Raji (cell line): Measurements from ENCODE around the gene SNX5.

Experiments
- POLR2A ChIP-seq: IDR thresholded peaks from 2 replicates; pipeline ENCODE4 v1.6.1; 2011; ENCODE audit warnings: low read depth, low read length, control low read depth; ENCODE audit not compliant: insufficient read depth

The SNX5 gene

DNA sequence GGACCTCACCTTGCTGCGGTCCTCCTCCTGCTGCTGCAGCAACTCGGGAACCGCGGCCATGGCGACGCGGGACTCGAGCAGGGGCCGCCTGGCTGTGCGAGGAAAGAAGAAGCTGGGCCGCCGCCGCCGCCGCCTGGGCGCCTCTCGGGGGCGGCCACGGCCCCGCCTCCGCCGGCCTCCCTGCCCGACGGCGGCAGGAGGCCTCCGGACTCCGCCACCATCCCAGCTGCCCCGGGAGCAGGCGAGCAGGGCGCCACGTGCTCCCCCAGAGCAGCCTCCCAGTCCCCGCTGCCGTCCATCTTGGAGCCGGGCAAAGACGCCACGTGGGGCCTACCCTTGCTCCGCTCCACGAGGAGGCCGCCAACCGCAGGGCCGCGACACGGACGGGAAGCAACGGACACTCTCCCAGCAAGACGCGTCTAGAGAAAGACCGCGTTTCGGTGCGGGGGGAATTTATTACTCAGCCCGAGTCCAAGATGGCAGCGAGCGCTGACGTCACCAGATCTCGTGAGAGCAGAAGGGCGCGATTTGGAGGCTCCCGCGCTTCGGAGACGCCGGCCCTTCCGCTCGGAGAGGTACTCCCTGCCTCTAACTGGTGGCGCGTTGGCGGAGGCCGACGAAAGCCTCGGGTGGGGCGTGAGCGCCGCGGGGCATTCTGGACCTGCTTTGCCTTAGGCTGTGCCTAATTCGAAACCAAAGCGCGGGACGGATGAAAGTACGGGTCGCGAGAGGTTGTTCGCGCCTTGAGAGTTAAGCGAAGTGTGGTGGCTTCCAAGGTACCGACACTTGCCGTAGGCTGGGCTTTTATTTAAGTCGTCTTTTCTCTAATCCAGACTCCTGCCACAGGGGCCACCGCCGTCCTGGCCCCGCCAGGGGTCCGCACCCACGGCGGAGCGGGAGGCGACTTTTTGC lies at the start of gene SNX5, which contains the start of gene MGME1:
Gene SNX5, minus strand, starts transcription at position 429 of the 912 bp plus-strand sequence. Its CDS starts 369 bp downstream, at position 60.
Gene MGME1, plus strand, starts transcription at position 653 of the 912 bp plus-strand sequence. CDS start 842 bp downstream, outside the sequence.
- peak; percentile 96 for TF ChIP-seq POLR2A

DNA sequence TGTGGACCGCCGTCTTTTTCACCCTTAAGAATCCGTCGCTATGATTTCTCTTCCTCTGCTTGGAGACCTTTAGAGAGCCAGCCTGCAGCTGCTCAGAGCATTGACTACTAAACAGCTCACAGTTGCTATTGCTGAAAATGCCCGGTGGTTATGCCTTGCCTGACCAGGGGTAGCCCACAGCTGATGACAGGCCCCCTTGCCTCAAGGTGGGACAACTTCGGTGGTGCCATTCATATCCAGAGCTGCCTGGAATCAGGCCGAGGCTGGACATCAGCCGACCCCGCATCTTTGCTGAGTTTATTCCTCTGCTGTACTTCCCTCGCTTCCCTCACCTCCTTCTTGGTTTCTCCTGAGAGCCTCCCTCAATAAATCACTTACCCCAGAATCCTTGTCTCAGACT lies 49.5 kb upstream of the SNX5 start:
- no peak for TF ChIP-seq POLR2A

DNA sequence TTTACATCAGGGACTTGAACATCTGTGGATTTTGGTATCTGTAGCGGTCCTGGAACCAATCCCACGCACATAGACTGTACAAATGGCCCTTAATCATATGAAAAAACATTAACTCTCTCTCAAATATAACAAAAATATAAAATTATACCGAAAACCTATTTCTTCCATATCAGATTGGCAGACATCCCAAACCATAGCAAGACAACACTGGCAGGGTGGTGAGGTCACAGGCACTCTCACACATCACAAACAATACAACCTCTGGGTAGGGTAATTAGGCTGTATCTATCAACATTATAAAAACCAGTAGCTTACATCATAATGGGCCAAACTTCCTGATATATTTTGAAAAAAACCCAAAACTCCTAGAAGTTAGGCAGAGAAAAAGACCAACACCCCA lies 48.2 kb upstream of the SNX5 start:
- no peak for TF ChIP-seq POLR2A

DNA sequence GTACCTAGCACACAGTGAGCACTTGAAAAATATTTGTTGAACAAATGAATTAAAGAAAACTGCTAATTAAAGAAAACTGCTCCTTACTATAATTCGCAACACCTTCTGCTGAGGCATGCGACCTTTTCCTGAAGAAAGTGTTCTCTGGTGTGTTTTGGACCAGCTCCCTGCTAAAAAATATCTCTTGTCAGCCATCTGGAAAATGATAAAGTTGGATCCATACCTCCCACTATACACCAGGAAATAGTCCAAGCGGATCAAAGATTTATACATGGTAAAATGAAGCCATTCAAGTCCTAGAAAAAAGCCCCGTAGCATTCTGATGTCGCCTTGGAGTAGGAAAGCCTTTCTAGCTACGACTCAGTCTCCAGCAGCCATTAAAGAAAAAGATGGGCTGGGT lies 45.8 kb upstream of the SNX5 start:
- TF ChIP-seq POLR2A, result no peak

DNA sequence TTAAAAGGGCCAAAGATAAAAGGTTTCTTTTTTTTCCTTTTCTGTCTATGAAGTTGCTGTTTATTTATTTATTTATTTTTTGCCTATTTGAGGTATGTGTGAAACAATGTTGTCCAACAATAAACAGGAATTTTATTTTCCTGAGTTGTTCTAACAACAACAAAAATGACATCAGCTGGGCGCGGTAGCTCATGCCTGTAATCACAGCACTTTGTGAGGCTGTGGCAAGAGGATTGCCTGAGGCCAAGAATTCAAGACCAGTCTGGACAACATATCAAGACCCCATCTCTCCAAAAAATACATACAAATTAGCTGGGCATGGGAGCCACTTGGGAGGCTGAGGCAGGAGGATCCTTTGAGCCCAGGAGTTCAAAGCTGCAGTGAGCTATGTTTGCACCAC lies 44.3 kb upstream of the SNX5 start:
- TF ChIP-seq POLR2A, result no peak

- no peak for TF ChIP-seq POLR2A
Observed at GRCh38 chr20:18011951-18012645, 43.5 kb upstream of the SNX5 start.

DNA sequence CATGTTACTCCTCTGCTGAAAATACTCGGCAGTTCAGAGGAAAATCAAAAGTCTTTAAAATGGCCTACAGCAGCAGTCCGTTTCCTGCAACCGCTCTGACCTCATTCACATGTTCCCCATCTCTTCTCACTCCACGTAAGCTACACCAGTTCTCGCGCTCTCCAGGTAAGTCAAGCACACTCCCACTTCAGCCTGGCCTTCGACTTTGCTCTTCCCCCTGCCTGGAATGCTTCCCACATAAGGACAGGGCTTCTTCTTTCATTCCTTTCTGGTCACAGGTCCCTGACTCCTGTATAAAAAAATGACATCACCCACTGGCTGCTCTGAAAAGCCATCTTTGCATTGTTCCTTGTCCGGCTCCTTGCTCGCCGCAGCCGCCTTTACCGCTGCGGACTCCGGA lies 42.9 kb upstream of the SNX5 start:
- TF ChIP-seq POLR2A, result no peak

- no peak for TF ChIP-seq POLR2A
Observed at GRCh38 chr20:18009116-18009515, 40.5 kb upstream of the SNX5 start.

DNA sequence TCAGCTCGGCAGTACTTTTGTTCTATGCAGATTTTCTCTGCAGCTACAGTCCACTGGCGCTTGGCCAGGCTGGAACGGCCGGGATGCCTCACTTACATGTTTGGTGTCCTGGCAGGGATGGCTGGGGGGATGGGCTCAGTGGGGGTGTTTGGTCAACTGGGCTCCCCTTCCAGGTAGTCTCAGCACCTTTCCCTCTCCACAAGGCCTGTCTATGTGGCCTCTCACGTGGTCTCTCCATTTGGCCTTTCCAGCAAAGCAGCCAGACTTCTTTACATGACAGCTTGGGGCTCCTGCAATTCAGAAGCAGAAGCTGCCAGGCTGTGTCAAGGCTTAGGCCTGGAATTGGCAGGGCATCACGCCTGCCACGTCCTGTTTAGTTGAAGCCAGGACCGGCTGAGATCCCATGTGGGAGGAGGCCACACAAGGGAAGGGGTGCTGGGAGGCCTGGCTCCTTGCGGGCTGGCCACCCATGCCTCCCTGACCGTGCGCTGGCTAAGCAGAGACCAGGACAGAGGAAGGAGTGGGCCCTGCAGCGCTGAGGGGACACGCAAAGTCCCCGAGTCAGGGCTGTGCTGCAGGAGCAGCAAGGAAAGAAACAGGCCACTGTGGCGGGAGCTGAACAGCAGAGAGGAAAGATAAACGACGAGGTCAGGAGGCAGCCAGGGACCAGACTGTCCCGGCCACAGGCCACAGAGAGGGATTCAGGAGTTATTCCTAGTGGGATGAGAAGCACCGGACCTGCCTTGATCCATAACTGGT lies 39.1 kb upstream of the SNX5 start:
- TF ChIP-seq POLR2A, result no peak

GRCh38 chr20:18006684-18007083 lies 38.1 kb upstream of the SNX5 start:
- no peak for TF ChIP-seq POLR2A

GRCh38 chr20:18005990-18006364 lies 37.4 kb upstream of the SNX5 start:
- TF ChIP-seq POLR2A, result no peak

DNA sequence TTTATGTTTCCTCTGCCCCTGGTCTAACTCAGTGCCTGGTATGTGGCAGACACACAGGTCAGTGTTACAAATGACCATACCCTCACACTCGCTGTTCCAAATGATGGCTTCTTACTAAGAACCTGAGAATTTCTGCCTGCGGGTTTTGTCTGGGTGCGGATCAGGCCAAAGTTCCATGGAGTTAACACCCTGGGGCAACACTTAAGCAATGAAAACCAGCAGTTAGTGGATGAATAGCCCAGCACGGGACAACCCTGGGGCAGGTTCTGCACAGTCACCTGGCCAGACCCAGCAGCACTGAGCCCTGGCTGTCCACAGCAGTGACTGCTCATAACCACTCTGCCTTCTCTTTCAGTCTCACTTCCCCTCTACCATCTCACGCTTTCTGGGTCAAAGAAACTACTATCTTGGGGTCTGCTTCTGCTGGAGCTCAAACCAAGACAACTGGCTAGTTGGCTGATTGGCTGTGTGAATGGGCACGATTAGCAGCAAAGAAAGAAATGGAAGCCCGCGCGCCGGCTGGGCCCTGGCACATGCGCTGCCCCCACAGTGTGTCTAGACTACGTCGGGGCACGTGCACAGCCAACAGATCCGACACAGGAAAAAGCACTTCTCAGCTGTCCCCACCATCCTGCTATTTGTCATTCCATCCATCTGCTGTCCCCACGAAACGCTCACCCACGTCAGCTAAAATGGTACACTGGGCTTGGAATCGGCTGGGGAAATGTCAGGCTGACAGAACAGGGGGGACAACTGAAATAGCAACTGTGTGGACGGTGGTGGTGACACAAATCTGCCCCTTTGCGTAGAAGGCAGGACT lies 36.8 kb upstream of the SNX5 start:
- TF ChIP-seq POLR2A, result no peak

DNA sequence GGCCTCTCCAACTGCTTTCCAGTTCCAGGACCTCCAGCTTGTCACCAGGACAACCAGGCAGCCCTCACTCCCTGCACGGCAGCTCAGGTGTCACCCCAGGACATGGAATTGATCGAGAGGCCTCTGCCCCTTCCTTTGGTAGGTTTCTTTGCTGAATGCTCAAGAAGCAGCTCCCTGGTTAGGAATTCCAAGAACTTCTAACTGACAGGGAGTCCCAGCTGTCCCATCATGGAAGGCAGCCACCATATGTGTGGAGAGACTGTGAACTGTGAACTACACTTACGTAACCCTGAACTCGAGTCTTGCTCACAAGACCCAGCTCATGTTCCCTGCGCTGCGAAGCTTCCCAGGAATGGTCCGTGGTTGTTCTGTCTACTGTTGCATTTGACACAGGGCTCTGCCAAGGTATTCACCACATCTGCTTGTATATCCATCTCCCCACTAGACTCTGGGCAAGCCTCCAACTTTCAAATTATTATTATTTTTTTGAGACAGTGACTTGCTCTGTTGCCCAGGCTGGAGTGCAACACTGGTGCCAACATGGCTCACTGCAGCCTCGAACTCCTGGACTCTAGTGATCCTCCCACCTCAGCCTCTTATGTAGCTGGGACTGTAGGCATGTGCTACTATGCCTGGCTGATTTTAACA lies 35.9 kb upstream of the SNX5 start:
- TF ChIP-seq POLR2A, result no peak

- no peak for TF ChIP-seq POLR2A
Observed at GRCh38 chr20:18003897-18004296, 35.3 kb upstream of the SNX5 start.
